ENCODE data around the gene DBET. TPM values are rescaled to one million over a fixed set of nuclear protein-coding genes. Genes with fewer than 3 reads are reported as not detected.
"Not testable (repeated sequence)": the region's sequence is repeated elsewhere in the genome, so short reads cannot be mapped to it uniquely, and the experiment has no call there.

The DBET gene
- not detected in 2 replicates for total RNA-seq

DNA sequence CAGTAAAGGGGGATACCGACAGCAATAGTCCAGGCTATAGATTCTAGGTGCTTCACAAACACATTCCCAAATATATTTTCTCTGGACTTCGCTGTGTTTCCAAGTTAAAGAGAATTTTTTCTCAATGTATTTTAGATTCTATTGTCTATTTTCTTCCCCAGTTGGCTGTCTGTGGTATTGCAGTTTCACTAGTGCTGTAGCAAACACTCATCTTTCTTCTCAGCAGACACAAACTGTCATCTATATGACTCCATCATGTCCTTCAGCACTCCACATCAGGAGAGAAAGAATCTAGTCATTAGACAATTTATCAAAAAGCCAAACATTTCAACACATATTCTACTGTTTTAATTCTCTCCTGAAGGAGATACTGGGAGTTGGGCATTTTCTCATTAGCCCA lies at the start of gene DBET:
TSS of gene DBET (plus strand) at position 161 of the 400 bp plus-strand sequence.
- not testable (repeated sequence) for DNase-seq (ENCODE audit: low read depth); H3K4me3 ChIP-seq (ENCODE audit: low read depth, low read length)

DNA sequence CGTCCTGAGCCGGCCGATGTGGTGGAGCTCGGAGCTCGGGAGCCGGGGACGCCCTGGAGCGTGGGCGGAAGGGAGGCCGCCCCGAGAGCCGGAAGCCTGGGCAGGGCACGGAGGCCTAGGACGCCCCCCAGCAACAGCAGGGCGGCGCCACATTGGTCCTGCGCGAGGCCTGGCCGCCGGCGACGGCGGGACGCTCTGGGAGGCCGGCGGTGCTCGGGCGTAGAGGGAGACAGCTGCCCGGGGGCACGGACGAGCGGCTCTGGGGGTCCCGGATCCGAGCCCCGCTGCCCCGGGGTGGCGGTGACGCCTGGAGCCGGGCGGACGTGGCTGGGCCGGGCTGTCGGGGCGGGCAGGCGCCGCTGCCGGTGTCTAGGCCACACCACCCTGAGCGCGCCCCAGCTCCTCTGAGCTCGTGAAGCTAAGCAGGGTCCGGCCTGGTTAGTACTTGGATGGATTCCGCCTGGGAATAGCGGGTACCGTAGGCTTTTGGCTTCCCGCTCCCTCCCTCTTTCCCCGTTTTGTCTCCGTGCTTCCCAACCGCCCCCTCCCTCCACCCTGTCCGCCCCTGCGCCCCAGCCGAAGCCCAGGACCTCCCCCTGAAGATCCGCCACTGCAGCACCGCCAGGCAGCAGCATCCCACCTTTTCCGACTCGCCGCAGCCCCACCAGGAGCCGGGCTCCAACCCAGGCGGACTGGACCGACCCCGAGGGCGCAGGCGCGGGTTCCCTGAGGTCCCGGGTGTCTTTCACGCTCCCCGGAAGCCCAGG lies 49.3 kb upstream of the DBET start:
- peak overlapping the region; percentile 33 for H3K4me3 ChIP-seq (ENCODE audit: low read depth, low read length)
- TF ChIP-seq, protein P1, sequence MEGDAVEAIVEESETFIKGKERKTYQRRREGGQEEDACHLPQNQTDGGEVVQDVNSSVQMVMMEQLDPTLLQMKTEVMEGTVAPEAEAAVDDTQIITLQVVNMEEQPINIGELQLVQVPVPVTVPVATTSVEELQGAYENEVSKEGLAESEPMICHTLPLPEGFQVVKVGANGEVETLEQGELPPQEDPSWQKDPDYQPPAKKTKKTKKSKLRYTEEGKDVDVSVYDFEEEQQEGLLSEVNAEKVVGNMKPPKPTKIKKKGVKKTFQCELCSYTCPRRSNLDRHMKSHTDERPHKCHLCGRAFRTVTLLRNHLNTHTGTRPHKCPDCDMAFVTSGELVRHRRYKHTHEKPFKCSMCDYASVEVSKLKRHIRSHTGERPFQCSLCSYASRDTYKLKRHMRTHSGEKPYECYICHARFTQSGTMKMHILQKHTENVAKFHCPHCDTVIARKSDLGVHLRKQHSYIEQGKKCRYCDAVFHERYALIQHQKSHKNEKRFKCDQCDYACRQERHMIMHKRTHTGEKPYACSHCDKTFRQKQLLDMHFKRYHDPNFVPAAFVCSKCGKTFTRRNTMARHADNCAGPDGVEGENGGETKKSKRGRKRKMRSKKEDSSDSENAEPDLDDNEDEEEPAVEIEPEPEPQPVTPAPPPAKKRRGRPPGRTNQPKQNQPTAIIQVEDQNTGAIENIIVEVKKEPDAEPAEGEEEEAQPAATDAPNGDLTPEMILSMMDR (IDR thresholded peaks at IDR 0.05; ENCODE audit: insufficient read depth, low read depth, low read length) = no peak

DNA sequence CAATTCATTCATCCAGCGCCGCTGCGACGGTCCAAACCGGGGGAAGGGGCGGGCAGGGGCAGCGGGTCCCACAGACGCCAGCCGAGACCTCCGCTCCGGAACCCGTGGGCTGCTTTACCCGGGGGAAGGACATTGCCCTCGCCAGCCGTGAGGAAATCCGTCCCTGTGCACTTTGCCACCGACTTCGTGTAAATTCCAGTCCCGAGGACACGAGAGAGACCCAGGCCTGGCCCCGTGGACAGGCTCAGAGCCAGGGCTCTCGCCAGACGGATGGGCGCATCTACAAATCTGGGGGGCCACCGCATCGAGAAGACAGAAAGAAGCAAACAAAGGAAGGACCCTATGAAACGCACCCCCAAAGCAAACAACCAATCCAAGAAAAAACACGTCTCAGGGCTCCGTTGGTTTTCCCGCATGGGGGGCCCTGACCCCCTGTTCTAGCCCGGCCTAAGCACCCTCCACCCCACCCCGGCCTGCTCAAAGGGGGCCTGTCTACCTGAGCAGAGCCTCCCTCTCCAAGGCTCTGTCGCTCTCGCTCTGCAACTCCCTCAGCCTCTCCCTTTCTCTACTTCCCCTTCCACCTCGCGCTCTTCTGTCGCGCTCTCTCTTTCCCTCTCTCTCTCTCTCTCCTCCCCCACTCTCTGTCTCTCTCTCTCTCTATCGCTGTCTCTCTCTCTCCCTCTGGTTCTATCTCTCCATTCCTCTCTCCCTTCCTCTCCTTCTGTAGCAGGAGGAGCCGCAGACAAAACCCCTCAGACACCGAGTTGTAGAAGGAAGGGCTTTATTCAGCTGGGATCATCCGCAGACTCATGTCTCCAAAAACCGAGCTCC lies 48.5 kb upstream of the DBET start:
- H3K4me3 ChIP-seq (ENCODE audit: low read depth, low read length) = no peak overlapping the region
- TF ChIP-seq, protein P1 (IDR thresholded peaks at IDR 0.05; ENCODE audit: insufficient read depth, low read depth, low read length) = no peak
- no peak for DNase-seq (ENCODE audit: low read depth)

More for the DNA sequence above, 49.3 kb upstream of the DBET start:
- DNase-seq (ENCODE audit: low read depth) = no peak

DNA sequence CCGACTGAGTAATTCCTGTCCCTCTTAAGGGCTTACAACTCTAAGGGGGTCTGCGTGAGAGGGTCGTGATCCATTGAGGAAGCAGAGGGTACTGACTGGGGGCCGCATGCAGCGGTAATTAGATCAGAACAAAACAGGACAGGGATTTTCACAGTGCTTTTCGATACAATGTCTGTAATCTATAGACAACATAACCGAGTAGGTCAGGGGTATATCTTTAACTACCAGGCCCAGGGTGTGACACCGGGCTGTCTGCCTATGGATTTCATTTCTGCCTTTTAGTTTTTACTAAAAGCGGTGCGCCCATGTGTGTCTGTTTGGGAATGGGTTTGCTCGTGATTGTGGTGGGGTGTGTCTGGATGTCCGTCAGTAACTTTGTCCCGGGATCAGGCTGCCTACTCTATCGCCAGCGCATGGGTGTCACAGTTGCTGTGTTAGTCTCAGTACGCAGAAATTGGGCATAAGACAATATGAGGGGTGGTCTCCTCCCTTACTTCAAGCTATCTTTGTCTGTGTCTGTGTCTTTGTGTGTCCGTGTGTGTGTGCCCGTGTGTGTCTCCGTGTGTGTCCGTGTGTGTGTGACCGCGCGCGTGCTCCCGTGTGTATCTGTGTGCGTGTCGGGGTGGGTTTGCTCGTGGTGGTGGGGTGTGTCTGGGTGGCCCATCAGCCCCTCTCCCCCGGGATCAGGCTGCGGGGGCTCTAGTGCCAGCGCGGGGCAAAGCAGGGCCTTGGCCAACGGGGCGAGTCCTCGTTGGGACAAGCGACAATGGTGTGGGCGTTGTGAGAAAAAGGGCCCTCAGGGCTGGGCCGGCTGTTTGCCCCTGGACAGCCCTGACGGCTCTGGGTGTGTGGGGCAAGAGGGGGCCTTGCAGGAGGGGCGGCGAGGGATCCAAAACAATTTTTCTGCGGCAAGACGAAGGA lies 47.7 kb upstream of the DBET start:
- TF ChIP-seq, protein P1 (IDR thresholded peaks at IDR 0.05; ENCODE audit: insufficient read depth, low read depth, low read length) = no peak
- DNase-seq (ENCODE audit: low read depth) = no peak
- H3K4me3 ChIP-seq (ENCODE audit: low read depth, low read length) = no peak overlapping the region

DNA sequence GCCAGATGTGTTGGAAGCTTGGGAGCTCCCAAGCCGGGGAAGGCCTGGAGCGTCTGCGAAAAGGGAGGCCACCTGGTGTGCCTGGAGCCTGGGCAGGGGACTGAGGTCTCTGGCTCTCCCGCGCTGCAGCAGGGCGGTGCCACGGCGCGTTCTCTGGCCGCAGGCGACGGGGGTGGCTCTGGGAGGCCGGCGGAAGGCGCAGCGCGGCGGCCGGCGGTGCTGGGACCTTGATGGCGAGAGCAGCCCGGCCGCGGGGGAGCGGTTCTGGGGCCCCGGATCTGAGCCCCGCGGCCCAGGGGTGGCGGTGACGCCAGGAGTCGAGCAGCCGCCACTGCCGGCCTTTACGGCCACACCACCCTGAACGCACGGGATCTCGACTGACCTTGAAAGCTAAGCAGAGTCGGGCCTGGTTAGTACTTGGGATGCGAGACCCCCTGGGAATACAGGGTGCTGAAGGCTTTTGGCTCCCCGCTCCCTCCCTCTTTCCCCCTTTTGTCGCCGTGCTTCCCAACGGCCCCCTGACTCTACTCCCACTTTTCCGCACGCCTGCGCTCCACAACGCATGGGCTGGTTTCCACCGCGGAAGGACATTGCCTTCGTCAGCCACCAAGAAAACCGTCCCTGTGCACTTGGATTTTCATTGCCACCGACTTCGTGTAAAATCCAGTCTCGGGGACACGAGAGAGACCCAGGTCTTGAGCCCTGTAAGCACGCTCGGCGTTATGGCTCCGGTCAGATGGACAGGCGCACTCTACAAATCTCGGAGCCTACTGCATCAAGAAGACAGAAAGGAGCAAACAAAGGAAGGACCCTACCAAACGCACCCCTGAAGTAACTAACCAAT lies 46.7 kb upstream of the DBET start:
- TF ChIP-seq, protein P1 (IDR thresholded peaks at IDR 0.05; ENCODE audit: insufficient read depth, low read depth, low read length) = no peak
- H3K4me3 ChIP-seq (ENCODE audit: low read depth, low read length) = no peak overlapping the region
- no peak for DNase-seq (ENCODE audit: low read depth)

DNA sequence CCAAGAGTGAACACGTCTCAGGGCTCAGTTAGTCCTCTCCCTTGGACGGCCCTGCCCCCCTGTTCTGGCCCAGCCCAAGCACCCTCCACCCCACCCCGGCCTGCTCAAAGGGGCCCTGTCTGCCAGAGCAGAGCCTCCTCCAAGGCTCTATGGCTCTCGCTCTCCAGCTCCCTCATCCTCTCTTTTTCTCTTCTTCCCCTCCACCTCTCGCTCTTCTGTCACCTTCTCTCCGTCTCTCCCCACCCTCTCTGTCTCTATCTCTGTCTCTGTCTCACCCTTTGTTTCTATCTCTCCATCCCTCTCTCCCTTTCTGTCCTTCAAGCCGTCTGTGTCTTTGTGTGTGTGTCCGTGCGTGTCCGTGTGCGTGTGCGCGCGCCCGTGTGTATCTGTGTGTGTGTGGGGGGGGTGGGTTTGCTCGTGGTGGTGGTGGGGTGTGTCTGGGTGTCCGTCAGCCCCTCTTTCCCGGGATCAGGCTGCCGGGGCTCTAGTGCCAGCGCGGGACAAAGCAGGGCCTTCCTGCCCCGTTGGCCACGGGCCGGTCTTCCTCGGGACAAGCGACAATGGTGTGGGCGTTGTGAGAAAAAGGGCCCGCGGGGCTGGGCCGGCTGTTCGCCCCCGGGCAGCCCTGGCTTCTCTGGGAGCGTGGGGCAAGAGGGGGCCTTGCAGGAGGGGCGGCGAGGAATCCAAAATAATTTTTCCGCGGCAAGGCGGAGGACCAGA lies 45.9 kb upstream of the DBET start:
- TF ChIP-seq, protein P1 (IDR thresholded peaks at IDR 0.05; ENCODE audit: insufficient read depth, low read depth, low read length) = no peak
- DNase-seq (ENCODE audit: low read depth) = no peak
- H3K4me3 ChIP-seq (ENCODE audit: low read depth, low read length) = no peak overlapping the region

Measured in fibroblast of villous mesenchyme (primary cell).